Stimulated activated effector memory CD8-positive, alpha-beta T cell treated with anti-CD3 and anti-CD28 coated beads, Interleukin-12 subunit alpha, Interleukin-12 subunit beta, amount 100 ng/mL, for 72 hours (primary cell): ENCODE results near the gene FAM83F.

Experiments
- ATAC-seq: fragments of 150-1000 bp; cut with Tn5 transposase; 2 replicates; pipeline ENCODE4 v1.10.0; 2021
- DNase-seq, 2 donors: peaks; one replicate each; pipeline ENCODE4 v3.0.0; 2021 to 2022; ENCODE audit warnings: low spot score in 2 of 2
- H3K27ac Mint-ChIP-seq: one replicate; pipeline ENCODE4 v1.8.0; 2022; ENCODE audit warnings: mild to moderate bottlenecking, mixed read lengths
- H3K36me3 Mint-ChIP-seq: one replicate; pipeline ENCODE4 v1.8.0; 2022; ENCODE audit warnings: mild to moderate bottlenecking, mixed read lengths
- H3K4me1 Mint-ChIP-seq: one replicate; pipeline ENCODE4 v1.8.0; 2022; ENCODE audit warnings: mixed read lengths
- H3K4me3 Mint-ChIP-seq: one replicate; pipeline ENCODE4 v1.8.0; 2022; ENCODE audit warnings: mild to moderate bottlenecking, mixed read lengths
- H3K9me3 Mint-ChIP-seq: one replicate; pipeline ENCODE4 v1.8.0; 2022; ENCODE audit warnings: mixed read lengths

The FAM83F gene

GRCh38 chr22:39996732-39997131, 2.0 kb downstream of the FAM83F start:
- Mint-ChIP-seq H3K4me1 (no peaks in the 10 kb centered on the region), H3K36me3 (no peaks in the 10 kb centered on the region), H3K27ac (no peak overlapping the region), H3K4me3 (no peak overlapping the region), H3K9me3 (no peaks in the 10 kb centered on the region)
- ATAC-seq (no peak), DNase-seq (no peak)

- H3K36me3 Mint-ChIP-seq = no peaks in the 10 kb centered on the region
- DNase-seq = no peak
- no peaks in the 10 kb centered on the region for H3K4me1 Mint-ChIP-seq
- H3K9me3 Mint-ChIP-seq = no peaks in the 10 kb centered on the region
- ATAC-seq = no peak
- H3K27ac Mint-ChIP-seq = no peak overlapping the region
- no peak overlapping the region for H3K4me3 Mint-ChIP-seq
These were observed 2.7 kb downstream of the FAM83F start for GRCh38 chr22:39997421-39997820.

- Mint-ChIP-seq H3K4me1 (no peaks in the 10 kb centered on the region), H3K4me3 (no peak overlapping the region), H3K36me3 (no peaks in the 10 kb centered on the region), H3K27ac (no peak overlapping the region), H3K9me3 (no peaks in the 10 kb centered on the region)
- DNase-seq = no peak
- ATAC-seq = no peak
These were observed 3.4 kb downstream of the FAM83F start for GRCh38 chr22:39997939-39998726.

GRCh38 chr22:39999144-39999757, 4.5 kb downstream of the FAM83F start:
- Mint-ChIP-seq H3K9me3 (no peaks in the 10 kb centered on the region), H3K4me1 (no peaks in the 10 kb centered on the region), H3K4me3 (no peak overlapping the region), H3K27ac (peak overlapping the region; percentile 29), H3K36me3 (no peaks in the 10 kb centered on the region)
- ATAC-seq (no peak), DNase-seq (no peak)

GRCh38 chr22:40000171-40000570, 5.4 kb downstream of the FAM83F start:
- ATAC-seq (no peak), DNase-seq (no peak)
- Mint-ChIP-seq H3K36me3 (no peaks in the 10 kb centered on the region), H3K27ac (peak overlapping the region; percentile 29), H3K4me3 (no peak overlapping the region), H3K4me1 (no peaks in the 10 kb centered on the region), H3K9me3 (no peaks in the 10 kb centered on the region)

GRCh38 chr22:40001106-40001505, 6.4 kb downstream of the FAM83F start:
- Mint-ChIP-seq H3K36me3 (no peaks in the 10 kb centered on the region), H3K9me3 (no peaks in the 10 kb centered on the region), H3K27ac (peak overlapping the region; percentile 23), H3K4me1 (no peaks in the 10 kb centered on the region), H3K4me3 (no peak overlapping the region)
- DNase-seq (no peak), ATAC-seq (no peak)

GRCh38 chr22:40001800-40002577, 7.2 kb downstream of the FAM83F start:
- DNase-seq = no peak
- Mint-ChIP-seq H3K27ac (peak overlapping the region; percentile 23), H3K9me3 (no peaks in the 10 kb centered on the region), H3K36me3 (no peaks in the 10 kb centered on the region), H3K4me1 (no peaks in the 10 kb centered on the region), H3K4me3 (no peak overlapping the region)
- no peak for ATAC-seq

GRCh38 chr22:40002935-40003715, 8.4 kb downstream of the FAM83F start:
- H3K4me3 Mint-ChIP-seq = no peak overlapping the region
- no peaks in the 10 kb centered on the region for H3K9me3 Mint-ChIP-seq
- ATAC-seq (no peak), DNase-seq (no peak)
- H3K4me1 Mint-ChIP-seq = peaks cover 7% of the 10 kb centered on the region
- peaks cover 5% of the 10 kb centered on the region for H3K36me3 Mint-ChIP-seq
- no peak overlapping the region for H3K27ac Mint-ChIP-seq

GRCh38 chr22:40004836-40005235, 10.1 kb downstream of the FAM83F start:
- no peak for DNase-seq
- ATAC-seq = no peak
- H3K4me3 Mint-ChIP-seq = no peak overlapping the region
- H3K4me1 Mint-ChIP-seq = peaks cover 18% of the 10 kb centered on the region
- no peak overlapping the region for H3K27ac Mint-ChIP-seq
- H3K36me3 Mint-ChIP-seq = peaks cover 5% of the 10 kb centered on the region
- H3K9me3 Mint-ChIP-seq = no peaks in the 10 kb centered on the region

GRCh38 chr22:40006641-40007040, 11.9 kb downstream of the FAM83F start:
- ATAC-seq (no peak), DNase-seq (no peak)
- Mint-ChIP-seq H3K36me3 (peaks cover 5% of the 10 kb centered on the region), H3K4me3 (no peak overlapping the region), H3K27ac (no peak overlapping the region), H3K9me3 (no peaks in the 10 kb centered on the region), H3K4me1 (peaks cover 18% of the 10 kb centered on the region)

GRCh38 chr22:40007853-40008710, 13.3 kb downstream of the FAM83F start:
- ATAC-seq (peak; percentile 53), DNase-seq (no peak)
- Mint-ChIP-seq H3K4me3 (no peak overlapping the region), H3K36me3 (peaks cover 5% of the 10 kb centered on the region), H3K9me3 (no peaks in the 10 kb centered on the region), H3K27ac (peak overlapping the region; percentile 63), H3K4me1 (peaks cover 18% of the 10 kb centered on the region)

GRCh38 chr22:40008726-40009291, 14.1 kb downstream of the FAM83F start:
- Mint-ChIP-seq H3K27ac (peak overlapping the region; percentile 30), H3K9me3 (no peaks in the 10 kb centered on the region), H3K36me3 (peaks cover 5% of the 10 kb centered on the region), H3K4me3 (no peak overlapping the region), H3K4me1 (peaks cover 18% of the 10 kb centered on the region)
- no peak for DNase-seq
- ATAC-seq = no peak

- DNase-seq (no peak), ATAC-seq (no peak)
- Mint-ChIP-seq H3K36me3 (peaks cover 5% of the 10 kb centered on the region), H3K9me3 (no peaks in the 10 kb centered on the region), H3K27ac (peak overlapping the region; percentile 30), H3K4me3 (no peak overlapping the region), H3K4me1 (peaks cover 18% of the 10 kb centered on the region)
These were observed 14.6 kb downstream of the FAM83F start for GRCh38 chr22:40009292-40009774.
